Activated naive CD8-positive, alpha-beta T cell treated with anti-CD3 and anti-CD28 coated beads, Interleukin-2, amount 50 U/mL, for 16 hours (primary cell): ENCODE data around the gene SLC4A2.

Experiments used
- DNase-seq: peaks from one replicate; pipeline ENCODE4 v3.0.0-alpha.2; 2020; ENCODE audit warnings: low read depth, low spot score

The SLC4A2 gene

GRCh38 chr7:151045967-151046366 is 13.4 kb upstream of the SLC4A2 start:
- DNase-seq, result no peak

GRCh38 chr7:151046603-151047573 is 12.5 kb upstream of the SLC4A2 start:
- no peak for DNase-seq

GRCh38 chr7:151047976-151048815 is 11.2 kb upstream of the SLC4A2 start, which contains the start of gene ASIC3:
Gene ASIC3 (plus strand): TSS chr7:151048531. CDS start chr7:151048886, 355 bp downstream.
- no peak for DNase-seq

GRCh38 chr7:151048911-151049463 is 10.4 kb upstream of the SLC4A2 start:
- no peak for DNase-seq

- peak; percentile 25 for DNase-seq
Observed at GRCh38 chr7:151051108-151051507, 8.3 kb upstream of the SLC4A2 start.

- no peak for DNase-seq
Observed at GRCh38 chr7:151053096-151053495, 6.3 kb upstream of the SLC4A2 start.

- no peak for DNase-seq
Observed at GRCh38 chr7:151053751-151054150, 5.6 kb upstream of the SLC4A2 start.

GRCh38 chr7:151056283-151056665 is 3.1 kb upstream of the SLC4A2 start:
- DNase-seq, result no peak

GRCh38 chr7:151056666-151057505 is 2.5 kb upstream of the SLC4A2 start:
- DNase-seq, result no peak

GRCh38 chr7:151057506-151057988 is 1.8 kb upstream of the SLC4A2 start, which contains the start of gene CDK5:
Gene CDK5 (minus strand): TSS chr7:151057897. CDS start chr7:151057848, 49 bp downstream.
- DNase-seq, result no peak

GRCh38 chr7:151057989-151058780 is 1.2 kb upstream of the SLC4A2 start:
- DNase-seq, result peak; percentile 94

GRCh38 chr7:151058781-151059366 is 515 bp upstream of the SLC4A2 start:
- DNase-seq, result no peak

- DNase-seq, result no peak
Observed at GRCh38 chr7:151060113-151060415, 675 bp downstream of the SLC4A2 start.

GRCh38 chr7:151060416-151061212 is 1.2 kb downstream of the SLC4A2 start:
- DNase-seq, result no peak

- DNase-seq, result no peak
Observed at GRCh38 chr7:151061213-151062110, 2.1 kb downstream of the SLC4A2 start.

- no peak for DNase-seq
Observed at GRCh38 chr7:151062111-151062398, 2.7 kb downstream of the SLC4A2 start.

GRCh38 chr7:151062399-151063211 is 3.2 kb downstream of the SLC4A2 start:
- DNase-seq, result no peak
